ENCODE results near the gene SLC35F3.
A peak's percentile ranks its signal among the peaks of the same experiment; 100 is the strongest.
"Not testable (repeated sequence)": the region's sequence is repeated elsewhere in the genome, so short reads cannot be mapped to it uniquely, and the experiment has no call there.

The SLC35F3 gene

DNA sequence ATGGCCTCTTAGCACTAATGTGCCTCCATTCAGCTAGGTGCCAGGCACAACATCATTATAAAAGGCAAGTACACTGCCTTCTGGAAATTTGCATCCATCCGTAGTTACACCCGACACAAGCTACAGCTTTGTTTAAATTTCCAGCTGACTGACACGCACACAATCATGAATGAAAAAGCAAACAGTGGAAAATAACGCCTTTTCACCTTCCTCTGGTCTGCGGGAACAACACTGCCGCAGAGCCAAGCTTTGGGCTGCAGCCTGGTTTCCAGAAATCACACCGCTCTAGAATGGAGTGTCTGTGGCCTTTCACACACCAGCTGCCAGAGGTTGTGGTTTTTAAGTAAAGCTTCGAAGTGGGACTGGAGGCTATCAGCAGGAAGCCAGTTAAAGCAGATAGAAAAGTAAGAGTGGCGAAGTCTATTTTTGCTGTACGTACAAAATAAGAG lies 326.0 kb downstream of the SLC35F3 start:
- no peak for DNase-seq

DNA sequence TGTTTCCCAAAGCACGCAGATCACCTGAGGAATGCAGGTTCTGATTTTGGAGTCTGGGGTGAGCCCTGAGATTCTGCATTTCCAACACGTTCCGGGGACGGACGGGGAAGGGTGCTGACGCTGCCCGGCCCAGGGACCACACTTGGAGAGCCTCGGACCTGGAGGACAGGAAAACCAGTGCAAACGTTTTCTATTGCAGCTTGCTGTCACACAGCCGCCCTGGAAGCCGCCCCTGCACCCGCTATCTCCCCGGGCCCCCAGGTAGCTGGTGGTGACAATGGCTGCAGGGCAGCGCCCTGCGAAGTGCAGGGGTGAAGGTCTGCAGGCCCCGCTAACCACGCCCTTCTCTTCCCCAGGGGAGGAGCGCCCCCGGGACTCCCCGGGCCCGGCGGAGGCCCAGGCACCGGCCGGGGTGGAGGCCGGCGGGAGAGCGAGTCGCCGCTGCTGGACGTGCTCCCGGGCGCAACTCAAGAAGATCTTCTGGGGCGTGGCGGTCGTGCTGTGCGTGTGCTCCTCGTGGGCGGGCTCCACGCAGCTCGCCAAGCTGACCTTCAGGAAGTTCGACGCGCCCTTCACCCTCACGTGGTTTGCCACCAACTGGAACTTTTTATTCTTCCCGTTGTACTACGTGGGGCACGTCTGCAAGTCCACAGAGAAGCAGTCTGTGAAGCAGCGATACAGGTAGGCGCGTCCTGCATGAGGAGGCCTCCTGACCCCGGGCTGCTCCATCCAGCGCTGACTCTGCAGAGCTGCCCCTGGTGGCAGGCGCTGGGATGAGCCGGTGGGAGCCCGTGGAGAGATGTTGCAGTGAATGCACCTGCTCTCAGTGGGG lies 326.8 kb downstream of the SLC35F3 start:
- DNase-seq, result no peak

DNA sequence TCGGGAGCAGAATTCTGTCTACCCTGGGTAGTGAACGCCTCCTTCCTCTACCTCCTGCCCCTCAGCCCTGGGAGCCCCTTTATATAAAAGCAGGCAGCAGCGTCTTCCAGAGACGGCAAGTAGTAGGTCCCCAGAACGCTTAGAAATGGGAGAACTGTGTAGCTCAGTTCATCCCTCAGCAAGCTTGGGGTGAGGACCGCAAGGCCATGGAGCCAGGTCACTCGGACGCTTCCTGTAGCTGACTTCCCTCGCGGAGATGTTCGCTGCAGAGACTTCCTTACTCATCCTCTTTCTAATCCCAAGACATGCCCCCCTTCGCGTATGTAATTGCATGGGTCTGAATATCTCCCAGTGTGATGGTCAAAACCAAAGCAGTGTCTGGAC lies 327.4 kb downstream of the SLC35F3 start:
- no peak for DNase-seq

DNA sequence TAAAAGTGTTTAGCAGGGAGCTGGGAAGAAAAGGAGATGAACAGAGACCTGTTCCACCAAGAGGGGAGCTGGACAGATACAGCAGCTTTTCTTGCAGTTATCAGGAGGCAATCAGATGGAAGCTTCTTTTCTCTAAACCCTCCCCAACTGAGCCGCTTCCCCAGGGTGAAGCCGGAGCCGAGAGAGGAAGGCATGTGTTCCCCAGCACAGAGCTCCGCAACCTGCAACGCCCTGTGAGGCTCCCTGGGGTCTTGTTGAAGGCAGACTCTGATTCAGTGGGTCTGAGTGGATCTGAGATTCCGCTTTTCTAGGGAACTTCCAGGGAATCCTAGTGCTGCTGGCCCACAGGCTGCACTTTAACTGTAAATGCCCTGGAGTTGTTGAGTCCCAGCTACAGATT lies 329.7 kb downstream of the SLC35F3 start:
- DNase-seq, result no peak

- no peak for DNase-seq
Observed at GRCh38 chr1:234235434-234235881, 331.0 kb downstream of the SLC35F3 start.

- DNase-seq, result no peak
Observed at GRCh38 chr1:234237393-234237792, 332.9 kb downstream of the SLC35F3 start.

DNA sequence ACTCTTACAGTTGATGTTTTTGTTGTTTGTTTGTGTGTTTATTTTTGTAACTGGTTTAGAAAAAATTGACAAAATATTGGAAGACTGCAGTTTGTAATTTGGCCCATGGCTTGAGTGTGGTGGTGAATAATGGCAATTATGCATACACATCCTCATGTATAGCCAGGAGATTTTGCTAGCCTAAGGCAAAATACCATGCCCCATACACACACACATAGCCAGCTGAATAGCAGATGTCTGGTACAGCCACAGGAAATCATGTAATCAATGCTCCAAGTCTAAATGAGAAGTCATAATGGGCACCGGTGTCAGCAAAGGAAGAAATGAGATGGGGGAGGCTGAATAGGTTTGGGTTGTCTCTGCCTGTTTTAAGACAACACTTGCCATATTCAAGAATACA lies 333.6 kb downstream of the SLC35F3 start:
- no peak for DNase-seq

- DNase-seq, result no peak
Observed at GRCh38 chr1:234239515-234239914, 335.0 kb downstream of the SLC35F3 start.

DNA sequence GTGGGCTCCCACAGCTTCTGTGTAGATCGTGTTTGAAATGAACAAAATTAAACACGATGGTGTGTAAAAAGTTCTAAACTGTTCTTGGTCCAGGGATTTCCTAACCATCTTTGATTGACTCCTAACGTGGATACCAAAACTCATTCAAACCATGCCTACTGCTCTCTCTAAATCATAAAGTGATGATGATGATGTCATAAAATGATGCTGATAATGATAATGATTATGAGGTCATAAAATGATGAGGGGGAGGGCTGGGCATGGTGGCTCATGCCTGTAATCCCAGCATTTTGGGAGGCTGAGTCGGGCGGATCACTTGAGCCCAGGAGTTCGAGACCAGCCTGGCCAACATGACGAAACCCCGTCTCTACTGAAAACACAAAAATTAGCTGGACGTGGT lies 335.5 kb downstream of the SLC35F3 start:
- DNase-seq, result no peak

- no peak for DNase-seq
Observed at GRCh38 chr1:234240680-234241079, 336.2 kb downstream of the SLC35F3 start.

- no peak for DNase-seq
Observed at GRCh38 chr1:234241941-234242490, 337.5 kb downstream of the SLC35F3 start.

GRCh38 chr1:234243521-234244260 lies 339.2 kb downstream of the SLC35F3 start:
- peak in 2 of 3 donors; percentile 12 to 24 for DNase-seq

DNA sequence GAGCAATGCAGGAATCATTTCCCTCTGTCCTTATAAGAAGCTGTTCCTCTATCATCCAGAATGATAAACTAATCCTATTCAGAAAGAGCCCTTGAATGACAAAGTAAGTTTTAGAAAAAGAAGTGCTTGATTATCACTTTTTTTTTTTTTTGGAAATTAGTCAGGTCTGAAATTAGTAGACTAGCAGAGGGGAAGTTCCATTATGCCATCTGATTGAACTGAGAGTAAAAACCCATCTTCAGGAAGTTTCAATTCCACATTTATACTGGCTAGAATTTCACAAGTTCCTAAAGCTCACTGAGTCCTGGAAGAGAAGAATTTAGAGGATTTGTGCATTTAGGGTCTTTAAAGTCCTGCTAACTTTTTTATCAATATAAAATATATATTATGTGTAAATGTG lies 340.0 kb downstream of the SLC35F3 start:
- peak; percentile 54 to 89 (median 88) for DNase-seq

GRCh38 chr1:234246638-234247116 lies 342.2 kb downstream of the SLC35F3 start:
- no peak for DNase-seq

DNA sequence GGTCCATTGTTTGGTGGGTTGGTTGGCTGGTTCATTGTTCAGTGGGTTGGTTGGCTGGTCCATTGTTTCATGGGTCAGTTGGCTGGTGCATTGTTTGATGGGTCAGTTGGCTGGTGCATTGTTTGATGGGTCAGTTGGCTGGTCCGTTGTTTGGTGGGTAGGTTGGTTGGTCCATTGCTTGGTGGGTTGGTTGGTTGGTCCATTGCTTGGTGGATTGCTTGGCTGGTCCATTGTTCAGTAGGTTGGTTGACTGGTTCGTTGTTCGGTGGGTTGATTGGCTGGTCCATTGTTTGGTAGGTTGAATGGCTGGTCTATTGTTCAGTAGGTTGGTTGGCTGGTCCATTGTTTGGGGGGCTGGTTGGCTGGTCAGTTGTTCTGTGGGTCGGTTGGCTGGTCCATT lies 343.3 kb downstream of the SLC35F3 start:
- DNase-seq, result not testable (repeated sequence)

- DNase-seq, result no peak
Observed at GRCh38 chr1:234250747-234251146, 346.3 kb downstream of the SLC35F3 start.

DNA sequence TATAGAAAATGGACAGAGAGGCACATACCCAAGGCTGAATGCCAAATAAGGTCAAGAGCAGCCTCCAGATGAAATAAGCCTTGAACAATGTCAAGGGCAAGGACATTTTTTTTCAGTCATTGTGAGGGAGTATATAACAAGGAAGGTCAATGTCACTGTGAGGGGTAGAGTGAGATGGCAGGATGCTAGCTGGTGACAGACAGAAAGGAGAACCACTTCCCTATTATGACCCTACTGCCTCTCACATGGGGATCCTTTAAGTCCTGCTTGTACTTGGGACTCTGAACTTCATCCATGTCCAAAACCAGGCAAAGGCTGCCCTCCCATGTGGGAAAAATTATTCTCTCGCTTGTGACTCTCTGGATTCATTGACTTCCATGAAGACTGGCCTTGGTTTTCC lies 349.3 kb downstream of the SLC35F3 start:
- DNase-seq, result peak in 2 of 3 donors; percentile 21 to 29

DNA sequence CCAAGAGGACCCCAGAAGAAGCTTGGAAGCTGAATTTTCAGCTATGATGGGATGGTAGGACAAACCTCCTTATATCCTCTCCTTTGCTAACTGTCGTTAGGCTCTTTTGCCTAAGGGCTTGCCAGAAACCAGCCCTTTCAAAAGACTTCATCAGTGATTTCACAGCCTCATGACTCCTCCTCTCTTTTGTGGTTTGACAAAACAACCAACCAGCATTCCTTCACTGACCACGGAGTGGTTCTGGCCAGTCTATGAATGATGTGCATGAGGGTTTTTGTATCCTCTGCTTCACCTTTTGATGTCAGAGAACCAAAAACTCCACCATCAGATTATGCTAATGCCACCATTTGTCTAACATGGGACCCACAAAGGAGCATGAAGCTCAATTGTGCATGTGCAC lies 351.9 kb downstream of the SLC35F3 start:
- no peak for DNase-seq

GRCh38 chr1:234258071-234258470 lies 353.6 kb downstream of the SLC35F3 start:
- no peak for DNase-seq

GRCh38 chr1:234260578-234260977 lies 356.1 kb downstream of the SLC35F3 start:
- peak; percentile 5 to 22 (median 6) for DNase-seq

- DNase-seq, result no peak
Observed at GRCh38 chr1:234261545-234261944, 357.1 kb downstream of the SLC35F3 start.

GRCh38 chr1:234262007-234262753 lies 357.7 kb downstream of the SLC35F3 start:
- no peak for DNase-seq

DNA sequence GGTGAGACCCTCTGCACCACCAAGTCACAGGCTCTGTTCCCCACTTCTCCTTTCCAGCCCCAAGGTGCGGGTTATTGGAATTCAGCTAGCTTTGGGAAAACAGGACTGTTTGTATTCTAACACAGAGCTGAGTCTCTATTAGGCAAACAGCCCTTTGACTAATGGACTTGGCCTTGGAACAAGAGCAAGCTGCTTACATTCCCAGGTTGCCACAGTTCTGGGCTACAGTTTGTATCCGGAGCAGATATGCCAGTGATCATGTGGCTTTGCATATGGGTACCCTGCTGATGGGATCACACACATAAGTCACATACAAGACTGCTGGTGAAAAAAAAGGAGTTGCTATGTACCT lies 358.3 kb downstream of the SLC35F3 start:
- no peak for DNase-seq
